Right lung (tissue), 10 donors: Measurements from ENCODE around the gene OR52B6. TPM values are rescaled to one million over a fixed set of nuclear protein-coding genes. Genes with fewer than 3 reads are reported as not detected.
"Not testable (repeated sequence)": the region's sequence is repeated elsewhere in the genome, so short reads cannot be mapped to it uniquely, and the experiment has no call there.

Experiments
- DNase-seq, 2 donors: peaks; one replicate each; pipeline ENCODE4 v3.0.0-alpha.2; 2013
- long read RNA-seq, 8 donors: transcript quantifications; one replicate each; lab custom pipeline, GENCODE V29; 2026
- polyA plus RNA-seq, 5 donors: library from polyadenylated mRNA; unstranded; fragments of 120-200 nt; gene quantifications; one replicate each; pipeline versions ENCODE4 v1.2.1 to v1.2.3, GENCODE V29; 2013; ENCODE audit warnings: inconsistent platforms in 1 of 5, low replicate concordance in 1 of 5; ENCODE audit not compliant: insufficient read length in 5 of 5, insufficient read depth in 1 of 5

OR52B6 gene
- under 1 TPM in 4 of 5 donors, not detected in 1; 0.11 to 0.44 (median 0.34) TPM for polyA plus RNA-seq
- long read RNA-seq, donor 1, result 0 reads
- long read RNA-seq, donor 2, result 0 reads
- long read RNA-seq, donor 3, result 0 reads
- long read RNA-seq, donor 4, result 0 reads
- long read RNA-seq, donor 5, result 0 reads
- long read RNA-seq, donor 6, result 0 reads
- long read RNA-seq, donor 7, result 0 reads
- long read RNA-seq, donor 8, result 0 reads

GRCh38 chr11:5580577-5580976 is at the start of gene OR52B6:
Gene OR52B6 (plus strand): TSS chr11:5580877. CDS start chr11:5580877, 0 bp downstream.
- no peak for DNase-seq

- no peak for DNase-seq
Measured at GRCh38 chr11:5531053-5531831, 49.4 kb upstream of the OR52B6 start.

GRCh38 chr11:5534046-5534445 is 46.6 kb upstream of the OR52B6 start:
- DNase-seq, result no peak

- no peak for DNase-seq
Measured at GRCh38 chr11:5536482-5536881, 44.2 kb upstream of the OR52B6 start.

GRCh38 chr11:5541427-5541826 is 39.2 kb upstream of the OR52B6 start:
- DNase-seq, result no peak

- DNase-seq, result no peak
Measured at GRCh38 chr11:5546457-5546856, 34.2 kb upstream of the OR52B6 start.

GRCh38 chr11:5547982-5548381 is 32.7 kb upstream of the OR52B6 start:
- DNase-seq, result no peak

- no peak for DNase-seq
Measured at GRCh38 chr11:5548440-5548839, 32.2 kb upstream of the OR52B6 start, which contains the start of gene OR52H1. Gene OR52H1 (minus strand): TSS chr11:5548540. CDS start chr11:5545505, 3,035 bp downstream.

- DNase-seq, result no peak
Measured at GRCh38 chr11:5550440-5551095, 30.1 kb upstream of the OR52B6 start.

GRCh38 chr11:5553343-5553742 is 27.3 kb upstream of the OR52B6 start:
- DNase-seq, result no peak

GRCh38 chr11:5556596-5557188 is 24.0 kb upstream of the OR52B6 start:
- no peak for DNase-seq

GRCh38 chr11:5557751-5558150 is 22.9 kb upstream of the OR52B6 start:
- no peak for DNase-seq

GRCh38 chr11:5564259-5565019 is 16.2 kb upstream of the OR52B6 start:
- DNase-seq, result no peak

- no peak for DNase-seq
Measured at GRCh38 chr11:5574654-5575053, 6.0 kb upstream of the OR52B6 start.

GRCh38 chr11:5575152-5575551 is 5.5 kb upstream of the OR52B6 start:
- DNase-seq, result no peak

- DNase-seq, result no peak
Measured at GRCh38 chr11:5577101-5577500, 3.6 kb upstream of the OR52B6 start.

- no peak for DNase-seq
Measured at GRCh38 chr11:5581014-5581413, 337 bp downstream of the OR52B6 start.

- DNase-seq, result not testable (repeated sequence)
Measured at GRCh38 chr11:5584458-5584857, 3.8 kb downstream of the OR52B6 start.

GRCh38 chr11:5589906-5590305 is 9.2 kb downstream of the OR52B6 start:
- DNase-seq, result not testable (repeated sequence)

GRCh38 chr11:5591613-5592012 is 10.9 kb downstream of the OR52B6 start:
- DNase-seq, result no peak

- no peak for DNase-seq
Measured at GRCh38 chr11:5592615-5593014, 11.9 kb downstream of the OR52B6 start.

GRCh38 chr11:5593146-5593545 is 12.5 kb downstream of the OR52B6 start:
- no peak for DNase-seq
